ENCODE results near the gene LRRC3C.

LRRC3C gene

DNA sequence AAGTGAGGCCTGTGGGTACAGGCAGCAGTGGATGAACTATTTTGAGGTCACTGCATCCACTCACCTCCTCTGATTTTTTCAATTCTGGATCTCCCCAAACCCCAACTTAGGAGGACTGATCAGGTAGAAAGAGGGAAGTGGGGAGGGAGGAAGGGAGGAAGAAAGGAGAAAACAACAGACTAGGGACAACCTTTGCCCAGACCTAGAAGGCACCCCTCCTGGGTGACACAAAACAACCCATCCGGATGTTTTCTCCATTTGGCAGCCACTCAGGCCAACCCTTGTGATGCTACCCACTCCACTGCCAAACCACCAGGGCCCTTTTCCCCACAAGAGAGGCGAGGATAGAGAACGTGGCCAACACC, 2.9 kb upstream of the LRRC3C start:
- DNase-seq = no peak

GRCh38 chr17:39925282-39926134, 2.0 kb upstream of the LRRC3C start:
- no peak for DNase-seq

- no peak for DNase-seq
These were observed 1.4 kb upstream of the LRRC3C start for GRCh38 chr17:39926135-39926587.

DNA sequence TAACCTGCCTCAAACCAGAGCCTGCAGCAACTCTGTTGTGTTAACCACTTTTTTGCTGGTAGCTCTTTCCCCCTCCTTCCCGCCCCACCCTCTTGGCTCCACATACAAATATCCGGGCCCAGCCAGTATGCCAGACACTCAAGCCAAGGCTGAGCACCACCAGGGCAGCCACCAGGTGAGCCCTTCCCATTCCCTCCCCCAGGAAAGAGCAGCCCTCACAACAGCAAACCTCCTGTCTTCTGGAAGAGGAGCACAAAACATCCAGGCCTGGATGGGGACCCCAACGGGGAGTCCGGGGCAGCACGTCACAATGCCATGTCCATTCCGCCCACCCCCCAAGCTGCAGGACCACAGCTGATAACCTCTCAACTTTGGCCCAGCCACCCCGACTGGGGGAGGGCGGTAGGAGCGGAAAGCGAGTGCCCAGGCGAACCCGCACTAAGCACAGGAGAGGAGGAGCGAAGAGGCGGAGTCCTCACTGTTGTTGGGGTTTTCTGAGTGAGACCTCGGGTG, 888 bp upstream of the LRRC3C start:
- peak; percentile 64 for DNase-seq

DNA sequence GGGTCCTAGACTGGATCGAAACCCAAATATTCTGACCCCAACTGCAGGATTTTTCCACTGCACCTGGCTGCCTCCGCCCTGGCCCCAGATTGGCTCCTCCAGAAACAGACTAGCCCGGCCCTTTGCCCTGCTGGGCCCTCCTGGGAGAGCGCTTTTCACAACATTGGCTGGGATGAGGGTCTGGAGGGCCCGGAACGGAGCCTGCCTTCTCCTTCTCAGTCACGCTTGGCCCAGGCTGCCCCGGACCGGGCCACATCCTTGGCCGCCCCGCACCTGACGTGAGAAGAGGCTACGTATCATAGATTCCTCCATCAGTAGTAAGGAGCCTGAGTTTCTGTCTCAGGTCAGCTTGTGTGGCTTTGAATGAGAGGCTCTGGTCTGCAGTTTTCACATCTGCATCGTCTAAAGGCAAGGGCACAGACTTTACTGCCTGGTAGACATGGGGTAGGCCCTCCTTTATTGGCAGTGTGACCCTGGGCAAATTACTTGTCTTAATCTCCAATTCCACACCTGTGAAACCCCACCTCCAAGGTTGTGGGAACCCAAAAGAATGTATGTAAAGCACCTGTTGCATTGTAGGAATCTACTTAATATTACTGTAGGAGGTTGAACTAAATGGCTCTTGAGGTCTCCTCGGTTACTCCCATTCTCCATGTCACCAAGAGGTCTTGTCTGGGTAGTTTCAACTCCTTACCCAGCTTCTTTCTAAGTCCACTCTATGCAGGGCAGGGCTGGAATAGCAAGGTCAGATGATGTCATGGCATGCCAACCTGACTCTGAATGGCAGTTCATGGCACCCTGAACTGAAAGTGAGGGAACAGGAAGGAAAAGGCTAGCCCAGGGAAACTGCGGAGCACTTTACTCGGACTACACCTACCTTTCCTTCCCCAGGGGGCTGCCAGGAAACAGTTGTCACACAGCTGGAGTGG, 661 bp downstream of the LRRC3C start:
- no peak for DNase-seq

- no peak for DNase-seq
These were observed 1.5 kb downstream of the LRRC3C start for GRCh38 chr17:39928858-39929645.

DNA sequence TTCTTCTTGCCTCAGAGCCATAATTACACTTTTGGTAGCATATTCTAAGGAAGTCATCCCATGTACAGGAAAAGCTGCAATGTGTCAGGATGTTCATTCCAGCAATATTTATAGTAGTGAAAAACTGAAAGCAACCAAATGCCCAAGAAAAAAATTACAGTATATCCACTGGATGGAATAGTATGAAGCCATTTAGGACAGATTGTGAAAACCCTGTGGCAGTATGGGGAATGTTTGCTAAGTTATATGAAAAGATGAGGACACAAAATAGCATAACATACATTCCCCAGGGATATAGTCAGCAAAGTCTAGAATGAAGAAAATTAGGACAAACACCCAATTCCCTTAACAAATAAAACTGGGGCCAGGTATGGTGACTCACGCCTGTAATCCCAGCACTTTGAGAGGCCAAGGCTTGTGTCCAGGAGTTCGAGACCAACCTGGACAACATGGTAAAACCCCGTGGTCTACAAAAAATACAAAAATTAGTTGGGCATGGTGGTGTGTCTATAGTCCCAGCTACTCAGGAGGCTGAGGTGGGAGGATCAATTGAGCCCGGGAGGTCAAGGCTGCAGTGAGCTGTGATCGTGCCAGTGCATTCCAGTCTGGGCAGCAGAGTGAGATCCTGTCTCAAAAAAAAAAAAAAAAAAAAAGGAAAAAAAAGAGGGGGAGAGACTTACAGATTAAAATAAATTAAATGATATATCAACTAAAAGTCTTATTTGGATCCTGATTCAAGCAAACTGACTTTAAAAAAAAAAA, 2.3 kb downstream of the LRRC3C start:
- DNase-seq = no peak

DNA sequence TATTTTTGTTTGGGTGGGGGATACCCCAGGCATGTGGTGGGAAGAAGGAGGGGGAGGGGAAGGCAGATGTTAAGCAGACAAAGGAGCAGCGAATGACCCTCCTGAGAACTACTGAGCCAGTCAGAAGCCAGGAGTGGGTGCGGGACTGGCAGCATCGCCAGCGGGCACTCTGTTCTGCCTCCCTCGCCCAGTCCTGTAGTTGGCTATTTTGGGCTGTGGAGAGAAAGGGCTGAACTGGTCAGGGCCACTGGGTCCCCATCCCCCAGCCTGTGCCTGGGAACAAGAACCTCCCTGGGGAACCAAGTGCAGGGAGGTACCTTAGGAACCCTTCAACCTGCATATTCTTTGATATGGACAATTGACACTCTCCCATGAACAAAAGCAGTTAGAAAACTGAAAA, 6.4 kb downstream of the LRRC3C start:
- no peak for DNase-seq

DNA sequence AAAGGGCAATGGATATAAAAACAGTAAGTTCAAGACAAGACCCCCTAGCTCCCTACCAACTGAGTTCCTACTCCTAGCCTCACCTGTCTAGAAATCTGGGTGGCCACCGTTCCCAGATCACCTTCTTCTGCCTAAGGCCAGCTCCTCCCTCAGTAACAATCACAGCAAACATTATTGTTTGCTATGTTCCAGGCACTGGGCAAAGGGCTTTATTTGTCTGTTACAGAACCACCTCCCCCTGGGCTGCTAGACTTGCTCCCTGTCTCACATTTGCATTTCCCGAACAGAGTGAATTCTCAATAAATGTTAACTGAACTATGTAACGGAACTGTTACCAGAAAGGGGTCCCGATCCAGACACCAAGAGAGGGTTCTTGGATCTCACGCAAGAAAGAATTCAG, 6.8 kb downstream of the LRRC3C start:
- DNase-seq = no peak

DNA sequence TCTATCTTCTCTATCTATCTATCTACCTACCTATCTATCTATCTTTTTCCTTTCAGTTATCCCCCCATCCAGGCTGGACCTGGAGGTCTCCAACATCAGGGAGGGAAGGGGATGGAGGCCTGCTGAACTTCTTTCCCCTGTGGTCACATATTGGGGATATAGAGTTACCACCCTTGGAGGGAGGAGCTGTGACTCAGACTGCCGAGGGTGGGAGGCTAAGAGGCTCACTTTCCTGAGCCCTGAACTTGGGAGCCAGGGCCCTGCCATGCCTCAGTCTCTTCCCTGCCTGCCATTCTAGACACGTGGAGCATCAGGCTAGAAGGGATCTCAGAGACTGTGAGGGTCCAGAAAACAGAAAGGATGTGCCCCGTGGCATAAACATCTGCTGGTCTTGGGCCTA, 8.4 kb downstream of the LRRC3C start:
- DNase-seq = no peak

DNA sequence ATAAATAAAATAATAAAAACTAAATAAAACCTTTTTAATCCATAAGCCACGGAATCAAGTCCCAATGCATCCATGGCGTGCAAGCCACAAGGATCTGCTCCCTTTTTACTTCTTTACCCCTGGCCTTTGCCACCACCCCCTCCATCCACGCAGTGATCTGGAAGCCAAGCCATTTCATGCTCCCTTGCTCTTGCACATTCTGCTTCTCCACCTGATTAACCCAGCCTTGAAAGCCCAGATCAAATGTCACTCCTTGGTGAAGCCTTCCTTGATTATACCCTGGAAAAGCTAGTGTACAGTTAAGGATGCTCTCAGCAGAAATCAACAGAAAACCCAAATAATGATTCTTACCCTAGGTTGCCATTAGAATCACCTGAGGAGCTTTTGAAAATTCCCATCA, 9.9 kb downstream of the LRRC3C start:
- no peak for DNase-seq

DNA sequence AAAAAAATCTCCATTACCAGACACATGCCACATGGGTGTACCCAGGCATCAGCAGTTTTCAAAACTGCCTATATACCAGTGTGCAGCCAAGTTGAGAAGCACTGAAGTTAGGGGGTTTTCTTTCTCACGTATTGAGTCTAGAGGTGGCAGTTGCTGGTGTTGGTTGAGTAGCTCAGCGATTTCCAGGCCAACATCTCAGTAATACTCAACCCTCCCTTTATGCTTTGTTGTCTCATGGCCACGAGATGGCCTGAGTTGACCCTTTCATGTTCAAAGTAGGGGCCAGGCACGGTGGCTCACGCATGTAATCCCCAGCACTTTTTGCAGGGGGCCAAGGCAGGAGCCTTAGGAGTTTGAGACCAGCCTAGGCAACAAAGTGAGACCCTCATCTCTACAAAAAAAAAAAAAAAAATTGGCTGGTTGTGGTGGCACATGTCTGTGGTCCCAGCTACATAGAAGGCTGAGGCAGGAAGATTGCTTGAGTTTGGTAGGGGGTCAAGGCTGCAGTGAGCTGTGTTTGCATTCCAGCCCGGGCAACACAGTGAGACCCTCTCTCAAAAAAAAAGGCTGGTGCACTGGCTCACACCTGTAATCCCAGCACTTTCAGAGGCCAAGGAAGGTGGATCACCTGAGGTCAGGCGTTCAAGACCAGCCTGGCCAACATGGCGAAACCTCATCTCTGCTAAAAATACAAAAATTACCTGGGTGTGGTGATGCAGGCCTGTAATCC, 10.8 kb downstream of the LRRC3C start:
- no peak for DNase-seq

- DNase-seq = no peak
These were observed 11.6 kb downstream of the LRRC3C start for GRCh38 chr17:39939106-39939505.

DNA sequence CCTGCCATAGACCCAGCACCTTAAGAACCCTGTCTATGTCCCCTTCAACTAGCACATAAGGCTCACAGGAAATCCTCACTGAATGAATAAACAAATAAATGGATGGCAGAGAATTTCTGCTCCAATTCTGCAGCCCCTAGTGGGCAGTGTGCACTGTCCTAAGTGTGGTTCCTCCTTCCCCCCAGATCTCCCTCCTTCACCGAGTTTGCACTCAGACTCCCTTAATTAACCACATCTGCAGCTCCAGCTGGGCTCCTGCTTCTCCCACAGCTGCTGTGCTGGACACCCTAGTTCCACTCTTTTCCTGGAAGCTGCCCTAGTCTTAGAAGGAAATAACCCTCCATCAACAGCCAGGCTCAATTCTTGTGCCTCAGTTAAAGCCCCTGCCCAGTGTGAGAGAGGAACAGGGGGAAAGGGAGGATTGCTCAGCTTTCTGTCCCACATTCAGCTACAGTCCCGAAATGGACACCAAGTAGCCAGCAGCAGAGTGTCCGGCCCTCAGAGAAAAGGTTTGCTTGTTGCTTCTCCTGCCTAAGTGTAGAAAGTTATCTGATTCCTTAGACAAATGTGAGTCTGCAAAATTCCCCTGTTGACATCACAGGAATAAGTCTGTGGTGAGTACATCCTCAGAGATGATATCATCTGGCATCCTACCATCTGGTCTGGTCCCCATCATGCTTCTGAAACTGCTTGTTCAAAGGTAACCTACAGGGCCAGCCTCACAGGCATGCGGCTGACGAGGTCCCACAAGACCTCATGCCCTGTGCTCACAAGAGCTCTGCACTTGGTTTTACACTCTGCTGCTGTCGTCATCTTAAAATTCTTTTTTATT, 12.3 kb downstream of the LRRC3C start:
- no peak for DNase-seq

DNA sequence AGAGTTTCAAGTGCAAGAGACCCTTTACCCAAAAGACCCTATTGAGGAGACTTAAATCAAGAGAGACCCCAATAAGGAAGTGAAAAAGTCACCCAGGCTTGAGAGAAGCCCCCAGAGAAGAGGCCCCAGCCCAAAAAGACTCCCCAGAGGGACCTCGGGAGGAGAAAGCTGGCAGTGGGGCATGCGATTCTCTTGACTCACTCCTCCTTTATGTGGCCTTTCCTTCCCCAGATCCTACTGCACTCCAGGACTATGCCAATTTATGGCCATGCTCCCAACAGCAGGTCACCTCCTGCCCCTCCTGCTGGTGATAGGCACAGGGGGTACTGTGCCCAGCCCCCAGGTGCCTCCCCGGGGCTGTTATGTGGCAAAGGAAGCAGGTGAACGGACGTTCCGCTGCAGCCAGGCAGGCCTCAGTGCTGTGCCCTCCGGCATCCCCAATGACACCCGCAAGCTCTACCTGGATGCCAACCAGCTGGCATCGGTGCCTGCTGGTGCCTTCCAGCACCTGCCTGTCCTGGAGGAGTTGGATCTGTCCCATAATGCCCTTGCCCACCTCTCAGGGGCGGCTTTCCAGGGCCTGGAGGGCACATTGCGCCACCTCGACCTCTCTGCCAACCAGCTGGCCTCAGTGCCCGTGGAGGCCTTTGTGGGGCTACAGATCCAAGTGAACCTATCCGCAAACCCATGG, 16.3 kb downstream of the LRRC3C start:
- no peak for DNase-seq

DNA sequence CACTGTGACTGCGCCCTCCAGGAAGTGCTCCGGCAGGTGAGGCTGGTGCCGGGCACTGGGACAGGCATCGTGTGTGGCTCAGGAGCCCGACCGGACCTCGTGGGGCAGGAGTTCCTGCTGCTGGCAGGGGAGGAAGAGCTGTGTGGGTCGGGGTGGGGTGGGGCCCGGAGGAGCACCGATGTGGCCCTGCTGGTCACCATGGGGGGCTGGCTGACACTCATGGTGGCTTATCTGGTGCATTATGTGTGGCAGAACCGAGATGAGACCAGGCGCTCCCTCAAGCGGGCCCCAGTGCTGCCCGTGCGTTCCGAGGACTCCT, 16.8 kb downstream of the LRRC3C start:
- DNase-seq = no peak

DNA sequence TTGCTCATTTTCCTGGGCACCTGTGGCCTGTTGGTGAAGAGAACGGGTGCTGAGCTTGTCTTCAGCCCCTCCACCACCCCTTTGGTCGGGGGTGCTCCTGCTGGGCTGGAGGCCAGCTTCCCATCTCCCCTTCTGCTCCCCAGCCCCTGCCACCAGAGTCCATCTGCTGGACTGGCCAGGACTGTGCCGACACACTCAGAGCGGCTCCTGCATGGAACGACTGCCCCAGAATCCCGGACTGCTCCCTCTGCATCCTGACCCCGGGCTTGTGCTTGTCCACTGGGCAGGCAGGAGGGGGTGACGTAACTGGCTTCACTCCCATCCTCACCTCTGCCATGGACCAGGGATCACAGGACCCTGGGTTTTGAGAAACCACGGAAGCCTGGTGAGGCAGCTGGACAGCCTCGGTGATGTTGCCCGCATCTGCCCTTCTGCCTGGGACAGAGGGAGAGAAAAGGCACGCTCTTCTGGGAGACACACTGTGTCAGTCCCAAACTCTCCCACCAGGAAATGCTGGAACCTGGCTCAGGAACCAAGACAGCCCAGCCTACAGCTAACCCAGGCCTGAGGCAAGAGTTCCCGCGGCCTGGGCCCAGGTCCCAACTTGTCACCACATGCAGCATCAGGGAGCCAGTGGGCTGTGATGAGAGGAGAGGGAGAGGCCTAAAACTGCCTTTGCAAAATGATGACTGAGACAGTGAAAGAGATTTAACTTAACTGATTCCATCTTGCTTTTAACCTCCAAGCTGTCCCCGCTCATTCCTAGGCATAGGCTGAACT, 19.2 kb downstream of the LRRC3C start:
- DNase-seq = no peak

DNA sequence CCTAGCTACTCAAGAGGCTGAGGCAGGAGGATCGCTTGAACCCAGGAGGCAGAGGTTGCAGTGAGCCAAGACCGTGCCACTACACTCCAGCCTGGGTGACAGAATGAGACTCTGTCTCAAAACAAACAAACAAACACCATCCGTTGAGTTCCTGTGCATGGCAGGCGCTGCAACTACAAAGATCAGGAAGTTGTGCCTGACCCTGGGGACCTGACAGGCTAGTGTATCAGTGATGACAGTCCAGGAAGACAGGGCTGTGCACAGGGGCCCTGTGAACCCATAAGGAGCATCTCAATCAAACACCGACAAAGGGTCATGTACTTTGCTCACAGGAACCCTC, 20.9 kb downstream of the LRRC3C start:
- peak; percentile 31 for DNase-seq

DNA sequence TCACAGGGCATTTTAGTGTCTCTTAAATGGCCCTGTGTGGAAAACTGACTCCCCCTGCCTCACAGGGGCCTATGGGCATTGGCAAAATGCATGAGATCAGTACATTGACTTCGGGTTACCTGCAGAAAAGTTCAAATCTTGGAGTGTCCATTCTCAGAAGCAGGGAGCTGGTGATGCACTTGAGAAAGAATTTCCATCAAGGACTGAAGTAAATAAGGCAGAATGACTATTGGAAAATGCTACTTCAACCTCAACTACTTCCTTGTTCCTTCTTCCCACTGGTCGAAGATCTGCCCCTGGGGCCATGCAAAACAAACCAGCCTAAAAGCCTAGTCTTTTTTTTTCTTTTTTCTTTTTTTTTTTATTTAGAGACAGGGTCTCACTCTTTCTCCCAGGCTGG, 21.5 kb downstream of the LRRC3C start:
- DNase-seq = no peak

Measured in activated gamma-delta T cell treated with Interleukin-2 at 50 U/mL for 16 hours (primary cell).